Bronchial epithelial cell (primary cell): ENCODE results near the gene CCDC78. TPM values are rescaled to one million over a fixed set of nuclear protein-coding genes. Genes with fewer than 3 reads are reported as not detected.

Experiments
- DNase-seq: peaks from one replicate; pipeline ENCODE4 v3.0.0-alpha.2; 2010; ENCODE audit warnings: low read depth
- FAIRE-seq: peaks from 2 replicates; lab custom pipeline; 2011; peaks lifted over from hg19 to GRCh38; lab: Jason Lieb, UNC
- H3K27me3 ChIP-seq: 2 replicates; pipeline ENCODE4 v1.5.1; 2011; ENCODE audit warnings: low read length; ENCODE audit not compliant: control insufficient read depth, insufficient read depth
- H3K36me3 ChIP-seq: 2 replicates; pipeline ENCODE4 v1.5.1; 2011; ENCODE audit warnings: low read length; ENCODE audit not compliant: control insufficient read depth, insufficient read depth
- H3K4me3 ChIP-seq: 2 replicates; pipeline ENCODE4 v1.5.1; 2011; ENCODE audit warnings: mild to moderate bottlenecking, low read depth, low read length, control low read depth
- CTCF ChIP-seq: IDR thresholded peaks from 2 replicates; pipeline ENCODE4 v1.5.1; 2011; ENCODE audit warnings: mild to moderate bottlenecking, moderate library complexity, low read length, control low read depth, inconsistent platforms; ENCODE audit not compliant: insufficient read depth, severe bottlenecking
- total RNA-seq: library from RNA; depleted of rRNA; stranded (reverse); fragments of >200 nt; gene quantifications from 2 replicates; pipeline ENCODE4 v1.2.1, GENCODE V29; 2014

Gene CCDC78
- total RNA-seq, 1 donor from 2014 or later: 1.6 TPM

GRCh38 chr16:695355-696089, 30.7 kb downstream of the CCDC78 start:
- Histone ChIP-seq H3K27me3 (peaks cover 3% of the 10 kb centered on the region), H3K4me3 (peak overlapping the region; percentile 33), H3K36me3 (no peaks in the 10 kb centered on the region)
- no peak for FAIRE-seq
- DNase-seq: peak; percentile 63
- no peak for TF ChIP-seq CTCF

- TF ChIP-seq CTCF: no peak
- Histone ChIP-seq H3K27me3 (peaks cover 3% of the 10 kb centered on the region), H3K36me3 (no peaks in the 10 kb centered on the region), H3K4me3 (peak overlapping the region; percentile 39)
- DNase-seq (no peak), FAIRE-seq (no peak)
These were observed 31.3 kb downstream of the CCDC78 start for GRCh38 chr16:694863-695354.

GRCh38 chr16:694187-694862, 31.9 kb downstream of the CCDC78 start:
- DNase-seq: no peak
- no peak for FAIRE-seq
- TF ChIP-seq CTCF: no peak
- Histone ChIP-seq H3K4me3 (peak overlapping the region; percentile 39), H3K27me3 (peaks cover 3% of the 10 kb centered on the region), H3K36me3 (no peaks in the 10 kb centered on the region)

- Histone ChIP-seq H3K36me3 (no peaks in the 10 kb centered on the region), H3K27me3 (peaks cover 3% of the 10 kb centered on the region), H3K4me3 (no peak overlapping the region)
- no peak for FAIRE-seq
- no peak for TF ChIP-seq CTCF
- DNase-seq: no peak
These were observed 32.5 kb downstream of the CCDC78 start for GRCh38 chr16:693766-694165.

GRCh38 chr16:693364-693763, 32.9 kb downstream of the CCDC78 start:
- TF ChIP-seq CTCF: no peak
- FAIRE-seq (no peak), DNase-seq (no peak)
- H3K27me3 ChIP-seq: peaks cover 3% of the 10 kb centered on the region
- H3K36me3 ChIP-seq: no peaks in the 10 kb centered on the region
- no peak overlapping the region for H3K4me3 ChIP-seq
